AG04450 (cell line): ENCODE measurements around the gene IRF2BPL. TPM values are rescaled to one million over a fixed set of nuclear protein-coding genes. Genes with fewer than 3 reads are reported as not detected.

Experiments used
- CTCF ChIA-PET: fragments of 300-600, 350-600 bp; formaldehyde crosslinking; extraction: SDS; loops from one replicate; lab custom pipeline; 2022; ENCODE audit warnings: antibody characterized with exemption, inconsistent platforms; lab: Charles Lee
- POLR2A ChIA-PET: fragments of 350-600 bp; formaldehyde crosslinking; extraction: SDS; loops from one replicate; lab custom pipeline; 2021; ENCODE audit warnings: antibody characterized with exemption, inconsistent platforms; lab: Yijun Ruan, JAX
- DNase-seq: peaks from one replicate; pipeline ENCODE4 v3.0.0-alpha.2; 2011; ENCODE audit warnings: low read depth, low spot score
- H3K27ac ChIP-seq: one replicate; pipeline ENCODE4 v1.5.1; 2012; ENCODE audit warnings: low read depth, low read length, control low read depth
- H3K27me3 ChIP-seq: one replicate; pipeline ENCODE4 v1.6.0; 2012; ENCODE audit warnings: low read length; ENCODE audit not compliant: control insufficient read depth, insufficient read depth
- H3K4me3 ChIP-seq: 2 replicates; pipeline ENCODE4 v1.5.1; 2011; ENCODE audit warnings: mild to moderate bottlenecking, low read depth, low read length, control low read depth
- H3K9me3 ChIP-seq: 2 replicates; pipeline ENCODE4 v1.5.1; 2012; ENCODE audit warnings: low read length; ENCODE audit not compliant: control insufficient read depth, insufficient read depth
- polyA minus RNA-seq: library from RNA; depleted of rRNA, polyadenylated mRNA; stranded (reverse); fragments of >200 nt; gene quantifications from 2 replicates; pipeline ENCODE4 v1.2.3, GENCODE V29; 2011; rRNA and poly(A)+ RNA removed
- polyA plus RNA-seq: library from polyadenylated mRNA; depleted of rRNA; stranded (reverse); fragments of >200 nt; gene quantifications from 2 replicates; pipeline ENCODE4 v1.2.3, GENCODE V29; 2011; rRNA removed
- TF ChIP-seq, protein P1 (sequence below): IDR thresholded peaks from 2 replicates; pipeline ENCODE4 v1.5.1; 2011; ENCODE audit warnings: low read depth, low read length, control low read depth, inconsistent platforms

IRF2BPL gene
- 17.1 and 21.8 TPM in 2 replicates for polyA plus RNA-seq
- polyA minus RNA-seq: 19.4 and 19.6 TPM in 2 replicates

DNA sequence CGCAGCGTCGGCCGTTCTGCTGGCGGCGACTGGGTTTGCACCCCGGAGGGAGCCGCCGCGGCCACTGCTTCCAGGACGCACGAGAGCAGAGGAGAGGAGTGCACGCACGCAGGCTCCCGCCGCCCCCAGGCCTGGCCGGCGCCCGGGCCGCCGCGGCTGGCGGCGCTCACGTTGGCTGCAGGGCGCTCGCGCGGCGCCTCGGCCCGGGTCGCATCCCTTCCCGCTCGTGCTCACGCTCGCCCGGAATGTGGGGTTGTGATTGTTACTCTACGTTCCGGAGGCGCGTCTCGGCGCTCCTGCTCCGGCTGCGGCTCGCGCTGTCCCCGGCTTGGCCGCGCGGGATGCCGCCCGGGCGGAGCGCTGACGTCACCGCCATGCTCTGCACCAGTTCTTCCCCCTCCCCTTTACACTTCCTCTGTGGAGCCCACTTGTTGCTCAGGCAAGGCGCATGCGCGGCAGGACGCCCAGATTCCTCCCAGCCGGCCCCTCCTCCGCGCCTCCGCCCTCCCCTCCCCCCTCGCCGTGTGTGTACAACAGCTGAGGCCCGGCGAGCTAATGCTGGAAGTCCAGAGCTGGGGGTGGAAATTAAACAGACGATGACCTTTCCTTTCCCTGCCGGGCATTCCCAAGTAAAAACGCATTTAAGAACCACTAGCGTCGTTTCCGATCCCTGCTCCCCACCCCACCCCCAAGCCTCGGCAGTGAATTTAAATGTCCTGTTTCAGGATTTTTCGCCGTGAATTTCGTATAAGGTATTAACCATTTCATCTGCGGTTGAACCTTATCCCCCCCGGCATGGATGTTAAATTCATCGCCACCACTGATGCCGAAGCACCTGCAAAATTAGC, at the start of gene IRF2BPL:
Gene IRF2BPL (minus strand): TSS at position 325 of the 848 bp plus-strand sequence. CDS start 916 bp downstream, outside the sequence.
- ChIA-PET CTCF (interaction anchor here (0.6 to 12.2 kb wide), 13 partner anchors 11 to 850 kb away, joined by 3 to 156 read pairs (median 5); no protein-coding TSS in a partner anchor), POLR2A (interaction anchor here (0.6 to 6.5 kb wide), 18 partner anchors 8 to 1962 kb away, joined by 3 to 146 read pairs (median 6); partner anchors contain the start of gene GSTZ1)
- Histone ChIP-seq H3K9me3 (peaks cover 2% of the 10 kb centered on the region; the same call in 1 of the 2 replicates), H3K4me3 (peak within 1 kb of the TSS; percentile 94), H3K27ac (peak within 1 kb of the TSS; percentile 99), H3K27me3 (no peaks in the 10 kb centered on the region)
- DNase-seq: peak; percentile 99
- TF ChIP-seq, protein P1, sequence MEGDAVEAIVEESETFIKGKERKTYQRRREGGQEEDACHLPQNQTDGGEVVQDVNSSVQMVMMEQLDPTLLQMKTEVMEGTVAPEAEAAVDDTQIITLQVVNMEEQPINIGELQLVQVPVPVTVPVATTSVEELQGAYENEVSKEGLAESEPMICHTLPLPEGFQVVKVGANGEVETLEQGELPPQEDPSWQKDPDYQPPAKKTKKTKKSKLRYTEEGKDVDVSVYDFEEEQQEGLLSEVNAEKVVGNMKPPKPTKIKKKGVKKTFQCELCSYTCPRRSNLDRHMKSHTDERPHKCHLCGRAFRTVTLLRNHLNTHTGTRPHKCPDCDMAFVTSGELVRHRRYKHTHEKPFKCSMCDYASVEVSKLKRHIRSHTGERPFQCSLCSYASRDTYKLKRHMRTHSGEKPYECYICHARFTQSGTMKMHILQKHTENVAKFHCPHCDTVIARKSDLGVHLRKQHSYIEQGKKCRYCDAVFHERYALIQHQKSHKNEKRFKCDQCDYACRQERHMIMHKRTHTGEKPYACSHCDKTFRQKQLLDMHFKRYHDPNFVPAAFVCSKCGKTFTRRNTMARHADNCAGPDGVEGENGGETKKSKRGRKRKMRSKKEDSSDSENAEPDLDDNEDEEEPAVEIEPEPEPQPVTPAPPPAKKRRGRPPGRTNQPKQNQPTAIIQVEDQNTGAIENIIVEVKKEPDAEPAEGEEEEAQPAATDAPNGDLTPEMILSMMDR: no peak

DNA sequence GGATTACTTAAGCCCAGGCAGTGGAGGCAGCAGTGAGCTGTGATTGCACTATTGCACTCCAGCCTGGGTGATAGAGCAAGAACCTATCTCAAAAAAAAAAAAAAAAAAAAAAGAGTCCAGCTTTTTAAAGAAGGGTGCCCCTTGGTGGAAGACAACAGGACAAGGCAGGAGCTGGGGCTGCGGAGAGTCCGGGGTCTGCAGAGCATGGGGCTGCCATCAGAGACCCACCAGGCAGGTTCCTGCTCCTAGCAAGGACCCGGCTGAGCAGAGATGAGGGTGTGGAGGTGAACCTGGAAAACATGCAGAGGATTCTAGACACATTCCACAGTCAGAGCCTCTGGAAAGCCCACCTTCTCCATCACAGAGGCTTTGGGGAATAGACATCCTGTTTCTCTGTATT, 48.5 kb upstream of the IRF2BPL start:
- CTCF ChIA-PET: interaction anchor here (0.6 to 16.8 kb wide), 9 partner anchors 8 to 205 kb away, joined by 3 to 524 read pairs (median 6); no protein-coding TSS in a partner anchor

DNA sequence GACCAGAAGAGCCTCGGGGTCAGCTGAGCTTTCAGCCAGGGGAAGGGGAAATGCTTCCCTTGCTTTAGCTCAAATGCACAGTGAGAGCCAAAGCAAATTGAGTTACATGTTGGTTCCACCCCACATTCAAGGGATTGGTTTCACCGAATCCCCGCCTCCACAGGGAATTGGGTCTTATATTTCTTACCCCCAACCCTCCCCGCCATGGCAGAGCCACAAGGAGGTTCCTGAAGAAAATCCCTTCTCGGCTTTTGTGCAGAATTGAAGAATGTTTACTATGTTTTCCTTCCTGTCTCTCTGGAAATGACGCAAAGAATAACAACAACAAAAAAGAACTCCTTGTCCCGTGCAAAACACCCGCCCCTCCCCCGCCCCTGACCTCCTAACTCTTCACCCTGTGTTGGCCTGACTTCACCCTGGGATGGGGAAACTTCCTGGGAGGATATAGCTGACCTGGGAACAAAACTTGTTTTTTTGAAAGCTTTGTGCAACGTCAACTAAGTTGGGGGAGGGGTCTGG, 47.7 kb upstream of the IRF2BPL start:
- Histone ChIP-seq H3K27me3 (no peaks in the 10 kb centered on the region), H3K4me3 (no peak overlapping the region), H3K27ac (no peak overlapping the region), H3K9me3 (no peaks in the 10 kb centered on the region)
- DNase-seq: no peak
- CTCF ChIA-PET: interaction anchor here (0.6 to 16.8 kb wide), 15 partner anchors 8 to 291 kb away, joined by 3 to 524 read pairs (median 5); no protein-coding TSS in a partner anchor
- POLR2A ChIA-PET: interaction anchor here (1.3 kb wide), 1 partner anchor 172 kb away, joined by 5 read pairs; no protein-coding TSS in a partner anchor
- TF ChIP-seq, protein P1: no peak

More for the DNA sequence above, 48.5 kb upstream of the IRF2BPL start:
- POLR2A ChIA-PET: no interaction called here
- TF ChIP-seq, protein P1: no peak
- Histone ChIP-seq H3K4me3 (no peak overlapping the region), H3K27me3 (no peaks in the 10 kb centered on the region), H3K9me3 (no peaks in the 10 kb centered on the region), H3K27ac (no peak overlapping the region)
- DNase-seq: no peak

DNA sequence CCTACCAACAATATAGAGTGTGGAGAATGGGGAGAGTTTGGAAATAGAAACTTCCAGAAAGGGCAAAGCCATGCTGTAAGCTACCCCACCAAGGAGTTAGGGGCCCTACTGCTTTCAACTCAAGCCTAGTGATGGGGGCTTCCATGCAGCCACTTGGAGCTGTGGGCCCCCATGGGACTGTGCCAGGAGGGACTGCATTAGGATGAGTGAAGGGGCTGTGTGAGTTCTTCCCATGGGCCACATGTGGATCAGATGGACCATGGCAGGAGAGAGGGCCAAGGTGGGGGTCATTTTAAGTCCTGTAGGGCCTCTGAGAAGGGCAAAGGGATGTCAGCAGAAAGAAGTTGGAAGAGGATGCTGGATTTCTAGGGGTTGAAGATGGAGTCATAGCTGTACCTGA, 46.5 kb upstream of the IRF2BPL start:
- Histone ChIP-seq H3K27ac (no peak overlapping the region), H3K9me3 (no peaks in the 10 kb centered on the region), H3K4me3 (no peak overlapping the region), H3K27me3 (no peaks in the 10 kb centered on the region)
- DNase-seq: no peak
- TF ChIP-seq, protein P1: no peak
- POLR2A ChIA-PET: interaction anchor here (0.6 kb wide), 1 partner anchor 46 kb away, joined by 3 read pairs; no protein-coding TSS in a partner anchor
- CTCF ChIA-PET: interaction anchor here (1.3 to 16.8 kb wide), 5 partner anchors 19 to 202 kb away, joined by 8 to 524 read pairs (median 9); no protein-coding TSS in a partner anchor
